Neural progenitor cell (in vitro differentiated cells): ENCODE measurements around the gene DUSP6. TPM values are rescaled to one million over a fixed set of nuclear protein-coding genes. Genes with fewer than 3 reads are reported as not detected.

Source experiments
- DNase-seq: peaks from one replicate; pipeline ENCODE4 v3.0.0-alpha.2; 2016; ENCODE audit warnings: low spot score
- H2AFZ ChIP-seq: fragments of 200-600 bp; sonication (generic); replicated peaks from 2 replicates; pipeline ENCODE4 v1.6.1; 2016; ENCODE audit warnings: antibody characterized with exemption
- H3F3A ChIP-seq: fragments of 200-600 bp; sonication (generic); 2 replicates; pipeline ENCODE4 v1.6.1; 2016; ENCODE audit warnings: antibody characterized with exemption, low read depth
- H3K27ac ChIP-seq: fragments of 200-600 bp; sonication (generic); 2 replicates; pipeline ENCODE4 v1.5.1; 2016; ENCODE audit warnings: mild to moderate bottlenecking
- H3K27me3 ChIP-seq: fragments of 200-600 bp; sonication (generic); 2 replicates; pipeline ENCODE4 v1.6.1; 2016; ENCODE audit warnings: mild to moderate bottlenecking, moderate library complexity
- H3K36me3 ChIP-seq: fragments of 200-600 bp; sonication (generic); 2 replicates; pipeline ENCODE4 v1.5.1; 2016
- H3K4me1 ChIP-seq: fragments of 200-600 bp; sonication (generic); 2 replicates; pipeline ENCODE4 v1.6.1; 2016; ENCODE audit warnings: mixed run types
- H3K4me2 ChIP-seq: fragments of 200-600 bp; sonication (generic); 2 replicates; pipeline ENCODE4 v1.6.1; 2016
- H3K4me3 ChIP-seq: fragments of 200-600 bp; sonication (generic); 2 replicates; pipeline ENCODE4 v1.5.1; 2016
- H3K79me2 ChIP-seq: fragments of 200-600 bp; sonication (generic); 2 replicates; pipeline ENCODE4 v1.6.1; 2016; ENCODE audit warnings: low read depth
- H3K9ac ChIP-seq: fragments of 200-600 bp; sonication (generic); 2 replicates; pipeline ENCODE4 v1.6.1; 2016
- H3K9me3 ChIP-seq: fragments of 200-600 bp; sonication (generic); 2 replicates; pipeline ENCODE4 v1.5.1; 2016; ENCODE audit warnings: low read depth
- H4K20me1 ChIP-seq: fragments of 200-600 bp; sonication (generic); 2 replicates; pipeline ENCODE4 v1.6.1; 2016; ENCODE audit warnings: low read depth
- H3K27ac Mint-ChIP-seq: 3 replicates; pipeline ENCODE4 v1.8.0; 2021; ENCODE audit warnings: mixed read lengths
- H3K27me3 Mint-ChIP-seq: 2 replicates; pipeline ENCODE4 v1.8.0; 2022; ENCODE audit warnings: low read depth, mild to moderate bottlenecking, inconsistent platforms, moderate library complexity, mixed read lengths; ENCODE audit not compliant: insufficient read depth
- H3K36me3 Mint-ChIP-seq: 3 replicates; pipeline ENCODE4 v1.8.0; 2021; ENCODE audit warnings: mixed read lengths
- H3K4me1 Mint-ChIP-seq: 3 replicates; pipeline ENCODE4 v1.8.0; 2021; ENCODE audit warnings: mixed read lengths
- H3K4me3 Mint-ChIP-seq: 3 replicates; pipeline ENCODE4 v1.8.0; 2021; ENCODE audit warnings: mild to moderate bottlenecking, moderate library complexity, mixed read lengths
- H3K9me3 Mint-ChIP-seq: 3 replicates; pipeline ENCODE4 v1.8.0; 2020; ENCODE audit warnings: mixed read lengths
- CTCF ChIP-seq: fragments of 200-600 bp; sonication (generic); IDR thresholded peaks from 2 replicates; pipeline ENCODE4 v1.5.1; 2017; ENCODE audit warnings: antibody characterized with exemption, mild to moderate bottlenecking
- EZH2 ChIP-seq: fragments of 200-600 bp; sonication (generic); IDR thresholded peaks from 2 replicates; pipeline ENCODE4 v1.6.1; 2017; ENCODE audit warnings: antibody characterized with exemption, mild to moderate bottlenecking, moderate library complexity
- EZH2phosphoT487 ChIP-seq: fragments of 200-600 bp; sonication (generic); IDR thresholded peaks from 2 replicates; pipeline ENCODE4 v1.6.1; 2017; ENCODE audit warnings: antibody characterized with exemption
- total RNA-seq: library from RNA; depleted of rRNA; stranded (reverse); fragments of >200 nt; gene quantifications from 2 replicates; pipeline ENCODE4 v1.2.3, GENCODE V29; 2015; ENCODE audit warnings: low replicate concordance

The DUSP6 gene
- total RNA-seq, 1 donor from 2014 or later, result 12.5 TPM

- H3K27ac Mint-ChIP-seq, result peak overlapping the region; percentile 95
- H3K4me1 Mint-ChIP-seq, result peaks cover 70% of the 10 kb centered on the region
- TF ChIP-seq EZH2 (no peak), EZH2phosphoT487 (no peak), CTCF (no peak)
- Histone ChIP-seq H2AFZ (no peak overlapping the region), H3K9ac (no peak overlapping the region), H3K4me1 (peaks cover 73% of the 10 kb centered on the region), H3K27ac (peak overlapping the region; percentile 85), H3K36me3 (no peaks in the 10 kb centered on the region), H3K4me3 (peak overlapping the region; percentile 37), H3K4me2 (peak overlapping the region; percentile 76), H4K20me1 (peaks cover 43% of the 10 kb centered on the region), H3F3A (peaks cover 55% of the 10 kb centered on the region), H3K79me2 (peaks cover 24% of the 10 kb centered on the region), H3K9me3 (no peaks in the 10 kb centered on the region), H3K27me3 (peaks cover 45% of the 10 kb centered on the region)
- H3K4me3 Mint-ChIP-seq, result peak overlapping the region; percentile 74
- H3K27me3 Mint-ChIP-seq, result peaks cover 5% of the 10 kb centered on the region
- H3K36me3 Mint-ChIP-seq, result peaks cover 33% of the 10 kb centered on the region
- H3K9me3 Mint-ChIP-seq, result peaks cover 9% of the 10 kb centered on the region
- peak; percentile 83 for DNase-seq
These were observed 6.2 kb downstream of the DUSP6 start for GRCh38 chr12:89345830-89346740.

GRCh38 chr12:89345376-89345775 lies 6.9 kb downstream of the DUSP6 start:
- Histone ChIP-seq H2AFZ (no peak overlapping the region), H3K4me3 (peak overlapping the region; percentile 37), H3K27ac (peak overlapping the region; percentile 85), H3K79me2 (peaks cover 17% of the 10 kb centered on the region), H3K4me1 (peaks cover 66% of the 10 kb centered on the region), H3K9ac (no peak overlapping the region), H3F3A (peaks cover 48% of the 10 kb centered on the region), H3K36me3 (no peaks in the 10 kb centered on the region), H4K20me1 (peaks cover 36% of the 10 kb centered on the region), H3K4me2 (peak overlapping the region; percentile 76), H3K27me3 (peaks cover 38% of the 10 kb centered on the region), H3K9me3 (no peaks in the 10 kb centered on the region)
- DNase-seq, result no peak
- Mint-ChIP-seq H3K4me1 (peaks cover 70% of the 10 kb centered on the region), H3K27me3 (no peaks in the 10 kb centered on the region), H3K9me3 (peaks cover 9% of the 10 kb centered on the region), H3K4me3 (peak overlapping the region; percentile 74), H3K36me3 (peaks cover 27% of the 10 kb centered on the region), H3K27ac (peak overlapping the region; percentile 95)
- TF ChIP-seq EZH2, result no peak
- TF ChIP-seq EZH2phosphoT487, result no peak
- TF ChIP-seq CTCF, result no peak

DNA sequence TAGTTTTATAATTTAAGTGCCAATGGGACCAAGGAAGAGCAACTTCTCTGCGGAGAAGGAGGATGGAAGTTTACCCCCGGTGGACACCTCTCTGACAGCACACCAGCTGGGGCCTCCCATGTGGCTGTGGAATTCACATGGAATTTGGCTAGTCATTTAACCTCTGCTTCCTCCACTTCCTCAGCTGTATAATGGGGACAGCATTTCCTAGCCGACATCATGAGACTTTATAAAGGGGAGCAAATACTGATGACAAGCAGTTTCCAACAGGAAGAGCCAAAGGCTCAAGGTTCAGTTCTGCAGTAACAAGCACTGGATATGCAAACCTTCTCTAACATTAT lies 7.5 kb downstream of the DUSP6 start:
- Histone ChIP-seq H3K27ac (no peak overlapping the region), H3K4me1 (peaks cover 60% of the 10 kb centered on the region), H3K36me3 (no peaks in the 10 kb centered on the region), H3K4me2 (peak overlapping the region; percentile 76), H3K9ac (no peak overlapping the region), H3K27me3 (peaks cover 33% of the 10 kb centered on the region), H2AFZ (no peak overlapping the region), H3K4me3 (no peak overlapping the region), H3K79me2 (peaks cover 13% of the 10 kb centered on the region), H4K20me1 (peaks cover 31% of the 10 kb centered on the region), H3K9me3 (no peaks in the 10 kb centered on the region), H3F3A (peaks cover 42% of the 10 kb centered on the region)
- TF ChIP-seq EZH2phosphoT487 (no peak), EZH2 (no peak), CTCF (no peak)
- peaks cover 70% of the 10 kb centered on the region for H3K4me1 Mint-ChIP-seq
- DNase-seq, result no peak
- no peaks in the 10 kb centered on the region for H3K27me3 Mint-ChIP-seq
- H3K36me3 Mint-ChIP-seq, result peaks cover 24% of the 10 kb centered on the region
- no peak overlapping the region for H3K4me3 Mint-ChIP-seq
- H3K27ac Mint-ChIP-seq, result peak overlapping the region; percentile 95
- H3K9me3 Mint-ChIP-seq, result peaks cover 9% of the 10 kb centered on the region
